Measurements from ENCODE around the gene SELENOP. TPM values are rescaled to one million over a fixed set of nuclear protein-coding genes. Genes with fewer than 3 reads are reported as not detected.

Gene SELENOP
- total RNA-seq, 1 donor from 2014 or later = 41.2 TPM

- DNase-seq (ENCODE audit: low spot score in 2 of 2) (no peak), FAIRE-seq (no peak)
These were observed 61.2 kb downstream of the SELENOP start for GRCh38 chr5:42750507-42750906.

Other genes starting within 250 kb of the SELENOP start
- 9.0 TPM for gene CCDC152, start 55.1 kb downstream of the SELENOP start, total RNA-seq
- 0.41 TPM for gene ANXA2R, start 228.4 kb upstream of the SELENOP start, total RNA-seq

Measured in frontal cortex (tissue), 4 donors.